H1 (cell line): ENCODE measurements around the gene PINLYP. TPM values are rescaled to one million over a fixed set of nuclear protein-coding genes. Genes with fewer than 3 reads are reported as not detected.

Experiments
- CTCF ChIA-PET: fragments of 300-600 bp; sonication (Branson Sonifier 250); formaldehyde crosslinking; loops from one replicate; lab custom pipeline; 2021; ENCODE audit not compliant: partially characterized antibody; lab: Charles Lee
- POLR2A ChIA-PET: fragments of 300-600 bp; sonication (Branson Sonifier 250); formaldehyde crosslinking; loops from one replicate; lab custom pipeline; 2021; ENCODE audit warnings: inconsistent platforms; ENCODE audit not compliant: partially characterized antibody; lab: Charles Lee
- DNase-seq, 2 experiments: peaks; one replicate each; pipeline versions ENCODE4 v3.0.0 to v3.0.0-alpha.2; 2010 to 2022; ENCODE audit warnings: low spot score in 2 of 2, low read depth in 1 of 2, mixed read lengths in 1 of 2
- FAIRE-seq: peaks from 2 replicates; lab custom pipeline; 2011; peaks lifted over from hg19 to GRCh38; lab: Jason Lieb, UNC
- H2AFZ ChIP-seq: 2 replicates; pipeline ENCODE4 v1.8.1; 2012; ENCODE audit warnings: low read length, inconsistent platforms
- H2AK5ac ChIP-seq: 2 replicates; pipeline ENCODE4 v1.6.1; 2013; ENCODE audit warnings: low read depth, low read length
- H2BK120ac ChIP-seq: replicated peaks from 2 replicates; pipeline ENCODE3; 2013; ENCODE audit warnings: low read depth, low read length, inconsistent platforms
- H2BK12ac ChIP-seq: 2 replicates; pipeline ENCODE4 v1.6.1; 2013; ENCODE audit warnings: low read depth, low read length
- H2BK15ac ChIP-seq: 2 replicates; pipeline ENCODE4 v1.6.1; 2013; ENCODE audit warnings: low read length
- H2BK20ac ChIP-seq: 2 replicates; pipeline ENCODE4 v1.6.1; 2013; ENCODE audit warnings: low read length
- H2BK5ac ChIP-seq: 2 replicates; pipeline ENCODE4 v1.6.1; 2013; ENCODE audit warnings: low read depth, low read length
- H3K14ac ChIP-seq: 2 replicates; pipeline ENCODE4 v1.6.1; 2013; ENCODE audit warnings: inconsistent platforms; ENCODE audit not compliant: insufficient read length
- H3K18ac ChIP-seq: 2 replicates; pipeline ENCODE4 v1.6.1; 2013; ENCODE audit warnings: low read length; ENCODE audit errors: extremely low read depth
- H3K23ac ChIP-seq: 2 replicates; pipeline ENCODE4 v1.6.1; 2013; ENCODE audit warnings: inconsistent platforms; ENCODE audit not compliant: insufficient read length
- H3K23me2 ChIP-seq: 2 replicates; pipeline ENCODE4 v1.6.1; 2013; ENCODE audit warnings: low read depth, low read length
- H3K27ac ChIP-seq: 2 replicates; pipeline ENCODE4 v1.6.1; 2011; ENCODE audit warnings: low read depth, low read length, inconsistent platforms
- H3K27me3 ChIP-seq, 4 experiments: replicated peaks in 1 of 4; 1 replicate in 1 of 4; 2 replicates in 3 of 4; pipeline versions ENCODE4 v1.6.1 to v1.8.1; 2011 to 2013; ENCODE audit warnings: low read length in 3 of 4, mild to moderate bottlenecking in 3 of 4, inconsistent platforms in 2 of 4, mixed read lengths in 2 of 4, moderate library complexity in 1 of 4; ENCODE audit not compliant: control insufficient read depth in 3 of 4, insufficient read depth in 3 of 4; ENCODE audit errors: extremely low read depth in 1 of 4
- H3K36me3 ChIP-seq, 4 experiments: 2 replicates each; pipeline versions ENCODE4 v1.6.1 to v1.8.1; 2011 to 2013; ENCODE audit warnings: mild to moderate bottlenecking in 4 of 4, low read length in 3 of 4, moderate library complexity in 2 of 4, control low read depth in 1 of 4, inconsistent platforms in 1 of 4; ENCODE audit not compliant: insufficient read depth in 4 of 4, control insufficient read depth in 2 of 4
- H3K4ac ChIP-seq: replicated peaks from 2 replicates; pipeline ENCODE3; 2013; ENCODE audit warnings: low read length, low read depth, mixed read lengths, inconsistent platforms; ENCODE audit not compliant: insufficient read length
- H3K4me1 ChIP-seq, 4 experiments: replicated peaks in 1 of 4; 1 replicate in 1 of 4; 2 replicates in 3 of 4; pipeline versions ENCODE4 v1.6.1 to v1.8.1; 2011 to 2013; ENCODE audit warnings: low read length in 3 of 4, inconsistent platforms in 2 of 4, mixed read lengths in 1 of 4; ENCODE audit not compliant: insufficient read depth in 4 of 4, control insufficient read depth in 3 of 4
- H3K4me2 ChIP-seq, 2 experiments: 2 replicates each; pipeline versions ENCODE4 v1.6.1 to v1.8.1; 2011 to 2013; ENCODE audit warnings: low read depth in 2 of 2, low read length in 2 of 2, control low read depth in 1 of 2, inconsistent platforms in 1 of 2, mild to moderate bottlenecking in 1 of 2; ENCODE audit not compliant: insufficient read depth in 1 of 2
- H3K4me3 ChIP-seq, 4 experiments: fragments of 200-600, 300-600 bp in 1 of 4; sonication (generic), shearing (Covaris generic), sonication (Bioruptor Twin) in 1 of 4; 2 replicates each; pipeline versions ENCODE4 v1.5.1 to v1.8.1; 2011 to 2016; ENCODE audit warnings: low read length in 4 of 4, low read depth in 3 of 4, control low read depth in 2 of 4, inconsistent platforms in 2 of 4, mild to moderate bottlenecking in 2 of 4, mixed read lengths in 1 of 4, moderate library complexity in 1 of 4; ENCODE audit not compliant: insufficient read depth in 2 of 4; ENCODE audit errors: extremely low read depth in 1 of 4
- H3K56ac ChIP-seq: replicated peaks from 2 replicates; pipeline ENCODE3; 2013; ENCODE audit warnings: low read depth, mild to moderate bottlenecking, mixed read lengths, low read length, inconsistent platforms; ENCODE audit not compliant: insufficient read length
- H3K79me1 ChIP-seq: 2 replicates; pipeline ENCODE4 v1.6.1; 2013; ENCODE audit warnings: low read depth, low read length, control low read depth
- H3K79me2 ChIP-seq, 2 experiments: 2 replicates each; pipeline versions ENCODE4 v1.6.1 to v1.8.1; 2012 to 2013; ENCODE audit warnings: low read length in 2 of 2, mild to moderate bottlenecking in 2 of 2, inconsistent platforms in 1 of 2; ENCODE audit not compliant: insufficient read depth in 2 of 2, control insufficient read depth in 1 of 2
- H3K9ac ChIP-seq, 4 experiments: replicated peaks in 1 of 4; 1 replicate in 1 of 4; 2 replicates in 3 of 4; pipeline versions ENCODE4 v1.6.1 to v1.8.1; 2011 to 2013; ENCODE audit warnings: low read depth in 3 of 4, low read length in 3 of 4, control low read depth in 2 of 4, mild to moderate bottlenecking in 2 of 4, moderate library complexity in 2 of 4, inconsistent platforms in 1 of 4; ENCODE audit errors: extremely low read depth in 1 of 4
- H3K9me3 ChIP-seq, 2 experiments: 2 replicates each; pipeline versions ENCODE4 v1.6.1 to v1.8.1; 2012 to 2013; ENCODE audit warnings: mild to moderate bottlenecking in 2 of 2, moderate library complexity in 2 of 2, control low read depth in 1 of 2, inconsistent platforms in 1 of 2, low read depth in 1 of 2, low read length in 1 of 2, mixed read lengths in 1 of 2; ENCODE audit not compliant: insufficient read depth in 2 of 2
- H4K20me1 ChIP-seq, 2 experiments: replicated peaks in 1 of 2; 2 replicates each; pipeline versions ENCODE3 to v1.8.1; 2011 to 2013; ENCODE audit warnings: inconsistent platforms in 2 of 2, low read length in 2 of 2, mild to moderate bottlenecking in 1 of 2; ENCODE audit not compliant: insufficient read depth in 2 of 2, control insufficient read depth in 1 of 2
- H4K5ac ChIP-seq: 2 replicates; pipeline ENCODE4 v1.6.1; 2013; ENCODE audit warnings: low read length, low read depth, mixed read lengths, inconsistent platforms; ENCODE audit not compliant: insufficient read length
- H4K8ac ChIP-seq: 2 replicates; pipeline ENCODE4 v1.8.0; 2013; ENCODE audit warnings: mild to moderate bottlenecking, moderate library complexity, low read length, inconsistent platforms; ENCODE audit not compliant: insufficient read depth; ENCODE audit errors: extremely low read depth
- H4K91ac ChIP-seq: replicated peaks from 2 replicates; pipeline ENCODE3; 2013; ENCODE audit warnings: low read length, mixed read lengths, inconsistent platforms; ENCODE audit not compliant: insufficient read length
- CBX8 ChIP-seq: fragments of 300-800, 300-1000 bp; sonication (generic); IDR thresholded peaks from 2 replicates; pipeline ENCODE4 v1.7.1; 2016; ENCODE audit warnings: low read depth, low read length, borderline replicate concordance
- KDM1A ChIP-seq: fragments of 200-600, 300-600 bp; sonication (generic); IDR thresholded peaks from 2 replicates; pipeline ENCODE4 v1.7.1; 2016; ENCODE audit warnings: mild to moderate bottlenecking, low read length, borderline replicate concordance
- NRF1 ChIP-seq: IDR thresholded peaks from 2 replicates; pipeline ENCODE4 v1.6.1; 2011; ENCODE audit warnings: mild to moderate bottlenecking, low read depth, low read length, improper control_type of control experiment
- SP1 ChIP-seq: IDR thresholded peaks from 2 replicates; pipeline ENCODE4 v1.6.1; 2011; ENCODE audit warnings: low read depth, low read length
- SRF ChIP-seq: IDR thresholded peaks from 2 replicates; pipeline ENCODE4 v1.6.1; 2011; ENCODE audit warnings: mild to moderate bottlenecking, low read depth, low read length, moderate library complexity
- USF2 ChIP-seq: IDR thresholded peaks from 2 replicates; pipeline ENCODE4 v1.6.1; 2011; ENCODE audit warnings: low read length, improper control_type of control experiment
- WGBS, 2 experiments: shearing (Covaris generic) in 1 of 2; methylation state at CpG; one replicate each; pipeline versions ENCODE4 v1.1.6 to v1.1.7; 2013 to 2015; ENCODE audit warnings: low lambda C conversion rate in 2 of 2, mixed read lengths in 2 of 2, inconsistent platforms in 1 of 2, low coverage in 1 of 2, missing lambda C conversion rate in 1 of 2; ENCODE audit not compliant: insufficient replicate concordance in 2 of 2, insufficient coverage in 1 of 2, insufficient read length in 1 of 2; ENCODE audit errors: extremely low coverage in 1 of 2, missing lambda C conversion rate in 1 of 2; 5-methylcytosine and 5-hydroxymethylcytosine counted together
- polyA plus RNA-seq, 7 experiments: library from polyadenylated mRNA; depleted of rRNA in 3 of 7; stranded (reverse) in 5 of 7; unstranded in 2 of 7; fragments of >200 nt in 5 of 7; fragments of 200-250 nt in 2 of 7; gene quantifications; 1 replicate in 5 of 7; 2 replicates in 1 of 7; 4 replicates in 1 of 7; pipeline versions ENCODE4 v1.2.1 to v1.2.3, GENCODE V29; 2011 to 2013; ENCODE audit warnings: missing spikeins in 2 of 7, mixed read lengths in 2 of 7
- total RNA-seq: library from RNA; stranded (reverse); fragmentation: NEBNext Ultra II Directional; extraction: Animal tissue kit (Norgen Biotek cat#: 25700); gene quantifications from 2 replicates; pipeline ENCODE4 v1.2.1, GENCODE V29; 2021

Gene PINLYP
- total and polyA plus RNA-seq, 2 of the 8 experiments (the other 6 are each of a cell fraction or from before 2014, with no cell fraction given), result 7.5 to 31.3 TPM

DNA sequence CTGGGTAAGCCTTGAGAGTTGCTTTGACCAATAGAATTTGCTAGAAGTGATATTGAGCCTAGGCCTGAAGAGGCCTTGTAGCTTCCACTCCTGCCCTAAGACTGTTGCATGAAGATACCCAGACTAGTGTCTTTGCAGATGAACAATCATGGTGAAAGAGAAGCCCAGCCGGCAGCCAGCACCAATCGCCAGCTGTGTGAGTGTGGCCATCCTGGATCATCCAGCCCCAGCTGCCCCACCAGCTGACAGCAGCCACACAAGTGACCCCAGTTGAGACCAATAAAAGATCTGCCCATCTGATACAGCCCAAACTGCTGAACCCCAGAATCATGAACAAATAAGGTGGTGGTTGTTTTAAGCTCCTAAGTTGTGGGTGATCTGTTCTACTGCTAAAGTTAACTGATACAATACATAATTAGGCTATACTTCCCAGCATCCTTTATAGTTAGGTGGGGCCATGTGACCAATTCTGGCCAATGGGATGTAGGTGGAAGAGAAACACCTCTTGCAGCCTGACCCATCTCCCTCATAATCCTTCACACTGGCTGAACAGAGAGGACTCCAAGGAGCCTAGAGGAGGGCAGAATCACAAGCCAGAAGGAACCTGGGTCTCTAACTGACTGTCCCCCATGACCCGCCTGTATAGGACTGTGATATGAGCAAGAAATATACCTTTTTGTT, 53.2 kb downstream of the PINLYP start:
- Histone ChIP-seq H2BK20ac (no peak overlapping the region), H2BK15ac (no peak overlapping the region), H3K4me1 (peaks cover 0 to 6% (median 3%) of the 10 kb centered on the region in 4 experiments; a peak in 2 of 7 replicates), H3K36me3 (no peaks in the 10 kb centered on the region; a peak in 2 of 8 replicates), H4K91ac (no peak overlapping the region), H3K4me2 (no peak overlapping the region), H4K5ac (no peak overlapping the region), H3K23me2 (no peaks in the 10 kb centered on the region; the same call in 1 of the 2 replicates), H3K4ac (no peak overlapping the region), H4K20me1 (peaks cover 4 to 5% of the 10 kb centered on the region in 2 experiments), H3K23ac (no peak overlapping the region), H3K14ac (no peak overlapping the region), H3K79me1 (no peaks in the 10 kb centered on the region), H3K56ac (no peak overlapping the region), H2BK5ac (no peak overlapping the region), H2AK5ac (no peak overlapping the region), H3K79me2 (no peaks in the 10 kb centered on the region), H3K27ac (no peak overlapping the region), H3K4me3 (no peak overlapping the region), H3K9me3 (no peaks in the 10 kb centered on the region), H3K18ac (no peak overlapping the region), H2BK120ac (no peak overlapping the region), H3K9ac (no peak overlapping the region), H3K27me3 (no peaks in the 10 kb centered on the region; a peak in 1 of 7 replicates), H2BK12ac (no peak overlapping the region), H2AFZ (no peak overlapping the region), H4K8ac (no peak overlapping the region)
- DNase-seq (no peak), FAIRE-seq (no peak)
- 82% methylated on average over 3 of the region's 3 CpGs; no CpG with 5 or more reads in 1 of the 2 experiments for WGBS, 2 experiments
- POLR2A ChIA-PET, result interaction anchor here (0.6 to 1.3 kb wide), 2 partner anchors 12 to 96 kb away, joined by 3 read pairs; partner anchors contain the start of gene ZNF575
- no peak for TF ChIP-seq SP1
- TF ChIP-seq NRF1, result no peak
- no peak for TF ChIP-seq SRF
- no peak for TF ChIP-seq CBX8
- TF ChIP-seq KDM1A, result no peak
- TF ChIP-seq USF2, result peak; percentile 62
- CTCF ChIA-PET, result interaction anchor here (0.6 to 3.7 kb wide), 5 partner anchors 29 to 148 kb away, joined by 3 to 13 read pairs (median 4); no protein-coding TSS in a partner anchor
